K562 (cell line): Measurements from ENCODE around the gene HIPK1. TPM values are rescaled to one million over a fixed set of nuclear protein-coding genes. Genes with fewer than 3 reads are reported as not detected.

ENCODE experiments used
- ATAC-seq: fragments of 200-7000 bp; cut with Tn5 transposase; 3 replicates; pipeline ENCODE4 v1.9.1; 2020; ENCODE audit warnings: moderate library complexity
- BruUV-seq: library from RNA; stranded (reverse); fragments of 400-500 nt; replicated peaks from 2 replicates; lab custom pipeline; 2021; lab: Mats Ljungman, UMichigan
- CTCF ChIA-PET: fragments of 300-600 bp; formaldehyde crosslinking; extraction: SDS; loops from one replicate; lab custom pipeline; 2021; ENCODE audit warnings: low intra/inter-chr PET ratio; lab: Yijun Ruan, JAX
- POLR2A ChIA-PET: fragments of 300-600, 350-650 bp; sonication (Branson Sonifier 250); formaldehyde crosslinking; extraction: SDS; loops from one replicate; lab custom pipeline; 2021; ENCODE audit warnings: antibody characterized with exemption, inconsistent platforms; lab: Yijun Ruan, JAX
- DNase-seq, 4 experiments: peaks; one replicate each; pipeline versions ENCODE4 v3.0.0 to v3.0.0-alpha.2; 2011 to 2018; ENCODE audit warnings: low spot score in 3 of 4, mixed read lengths in 3 of 4; ENCODE audit errors: extremely low read depth in 1 of 4
- FAIRE-seq: peaks from 2 replicates; lab custom pipeline; 2011; peaks lifted over from hg19 to GRCh38; lab: Jason Lieb, UNC
- H2AFZ ChIP-seq: 2 replicates; pipeline ENCODE4 v1.6.0; 2011; ENCODE audit warnings: low read depth, low read length, control low read depth, inconsistent platforms
- H3K27ac ChIP-seq: fragments of 200-600 bp; 3 replicates; pipeline ENCODE4 v1.8.0; 2011; ENCODE audit warnings: low read depth, mild to moderate bottlenecking, control low read depth, inconsistent platforms, low read length, moderate library complexity, mixed read lengths; ENCODE audit errors: extremely low read depth
- H3K27me3 ChIP-seq, 2 experiments: fragments of 300-600 bp in 1 of 2; 2 replicates in 1 of 2; 3 replicates in 1 of 2; pipeline versions ENCODE4 v1.6.0 to v1.8.0; 2011; ENCODE audit warnings: inconsistent platforms in 2 of 2, low read length in 2 of 2, mild to moderate bottlenecking in 1 of 2, mixed read lengths in 1 of 2, moderate library complexity in 1 of 2; ENCODE audit not compliant: control insufficient read depth in 2 of 2, insufficient read depth in 2 of 2
- H3K36me3 ChIP-seq: fragments of 300-600 bp; 3 replicates; pipeline ENCODE4 v1.8.0; 2011; ENCODE audit warnings: mild to moderate bottlenecking, low read length, inconsistent platforms; ENCODE audit not compliant: control insufficient read depth, insufficient read depth
- H3K4me1 ChIP-seq, 2 experiments: fragments of 200-600 bp in 1 of 2; replicated peaks in 1 of 2; 2 replicates in 1 of 2; 3 replicates in 1 of 2; pipeline versions ENCODE4 v1.5.1 to v1.8.0; 2011; ENCODE audit warnings: inconsistent platforms in 2 of 2, low read length in 2 of 2, mild to moderate bottlenecking in 1 of 2, mixed read lengths in 1 of 2, moderate library complexity in 1 of 2; ENCODE audit not compliant: control insufficient read depth in 2 of 2, insufficient read depth in 2 of 2
- H3K4me2 ChIP-seq: 2 replicates; pipeline ENCODE4 v1.6.1; 2011; ENCODE audit warnings: low read length, control low read depth, inconsistent platforms, mixed read lengths; ENCODE audit not compliant: insufficient read depth
- H3K4me3 ChIP-seq: fragments of 200-600 bp; sonication (generic), shearing (Covaris generic); 2 replicates; pipeline ENCODE4 v1.5.1; 2016; ENCODE audit warnings: control low read depth, inconsistent platforms
- H3K79me2 ChIP-seq: fragments of 200-600 bp; 3 replicates; pipeline ENCODE4 v1.8.0; 2011; ENCODE audit warnings: low read length, inconsistent platforms; ENCODE audit not compliant: control insufficient read depth, insufficient read depth
- H3K9ac ChIP-seq, 2 experiments: 2 replicates each; pipeline versions ENCODE4 v1.6.0 to v1.6.1; 2011; ENCODE audit warnings: low read depth in 2 of 2, low read length in 2 of 2, control low read depth in 1 of 2, inconsistent platforms in 1 of 2, mild to moderate bottlenecking in 1 of 2, mixed read lengths in 1 of 2; ENCODE audit not compliant: insufficient read depth in 1 of 2
- H3K9me1 ChIP-seq: one replicate; pipeline ENCODE4 v1.6.0; 2011; ENCODE audit warnings: inconsistent platforms, mild to moderate bottlenecking, low read length, moderate library complexity; ENCODE audit not compliant: control insufficient read depth, insufficient read depth
- H3K9me3 ChIP-seq: replicated peaks from 2 replicates; pipeline ENCODE4 v1.5.1; 2011; ENCODE audit warnings: low read depth, low read length, inconsistent platforms; ENCODE audit not compliant: control insufficient read depth, insufficient read depth
- H4K20me1 ChIP-seq: replicated peaks from 2 replicates; pipeline ENCODE4 v1.6.1; 2011; ENCODE audit warnings: low read length, inconsistent platforms, mixed read lengths; ENCODE audit not compliant: control insufficient read depth, insufficient read depth
- ASH1L ChIP-seq: fragments of 450-650 bp; IDR thresholded peaks from 2 replicates; pipeline ENCODE4 v1.6.1; 2018; ENCODE audit warnings: borderline replicate concordance, mild to moderate bottlenecking, low read depth; ENCODE audit not compliant: partially characterized antibody
- E2F6 ChIP-seq, 2 experiments: IDR thresholded peaks; 2 replicates each; pipeline ENCODE4 v1.6.1; 2011; ENCODE audit warnings: borderline replicate concordance in 1 of 2, control low read depth in 1 of 2, low read depth in 1 of 2, low read length in 1 of 2, mild to moderate bottlenecking in 1 of 2, mixed read lengths in 1 of 2, moderate library complexity in 1 of 2; ENCODE audit not compliant: insufficient read depth in 1 of 2, insufficient read length in 1 of 2, poor library complexity in 1 of 2, severe bottlenecking in 1 of 2; ENCODE audit errors: extremely low read depth in 1 of 2
- MBD2 ChIP-seq: sonication (generic); IDR thresholded peaks from 2 replicates; pipeline ENCODE4 v1.6.1; 2016; ENCODE audit warnings: low read depth, borderline replicate concordance
- MNT ChIP-seq, 2 experiments: fragments of 450-650 bp; conservative IDR thresholded peaks; 2 replicates each; pipeline ENCODE4 v1.6.1; 2017; ENCODE audit warnings: mild to moderate bottlenecking in 2 of 2, moderate library complexity in 2 of 2
- PTTG1 ChIP-seq: fragments of 450-650 bp; IDR thresholded peaks from 2 replicates; pipeline ENCODE4 v1.6.1; 2016; ENCODE audit warnings: low read depth, mild to moderate bottlenecking, missing genetic modification characterization, missing compliant biosample characterization
- RNF219 ChIP-seq: fragments of 250-450 bp; sonication (Bioruptor Pico); IDR thresholded peaks from 2 replicates; pipeline ENCODE4 v1.5.0; 2022; ENCODE audit warnings: mild to moderate bottlenecking
- SIN3A ChIP-seq, 2 experiments: fragments of 150-350 bp in 1 of 2; IDR thresholded peaks; 2 replicates each; pipeline ENCODE4 v1.6.1; 2011 to 2016; ENCODE audit warnings: borderline replicate concordance in 2 of 2, low read depth in 2 of 2, low read length in 2 of 2, mild to moderate bottlenecking in 2 of 2, moderate library complexity in 2 of 2; ENCODE audit not compliant: control insufficient read depth in 1 of 2
- TCF7 ChIP-seq: sonication (generic); IDR thresholded peaks from 2 replicates; pipeline ENCODE4 v1.6.1; 2016; ENCODE audit warnings: antibody characterized with exemption, borderline replicate concordance
- ZEB2 ChIP-seq: fragments of 450-650 bp; IDR thresholded peaks from 2 replicates; pipeline ENCODE4 v1.6.1; 2016
- ZNF696 ChIP-seq: fragments of 250-450 bp; sonication (Bioruptor Pico); conservative IDR thresholded peaks from 2 replicates; pipeline ENCODE4 v1.4.0; 2020; ENCODE audit warnings: mild to moderate bottlenecking, moderate library complexity
- WGBS: fragments of 100-300 bp; shearing (Covaris generic); methylation state at CpG from one replicate; pipeline ENCODE4 v1.1.6; 2016; ENCODE audit warnings: low coverage, mixed read lengths; ENCODE audit not compliant: insufficient coverage; ENCODE audit errors: missing lambda C conversion rate; 5-methylcytosine and 5-hydroxymethylcytosine counted together
- in situ Hi-C: fragments of 300-500 bp; cut with MboI; formaldehyde crosslinking; loops from 4 replicates; pipeline ENCODE4 v1.15.0; 2018; ENCODE audit warnings: inconsistent platforms, mixed read lengths
- intact Hi-C: fragments of 100-400 bp; cut with micrococcal nuclease; formaldehyde crosslinking; loops from 2 replicates; pipeline ENCODE4 v1.14.2; 2022
- polyA plus RNA-seq, 8 experiments: library from polyadenylated mRNA; depleted of rRNA in 4 of 8; stranded (reverse) in 5 of 8; unstranded in 3 of 8; fragments of >200 nt; fragmentation: Nextera tagmentation in 2 of 8; fragmentation: Illumina TruSeq in 1 of 8; extraction: Ambion mirVana in 2 of 8; extraction: Trizol in 1 of 8; gene quantifications; 2 replicates each; pipeline versions ENCODE4 v1.2.1 to v1.2.3, GENCODE V29; 2011 to 2014; ENCODE audit warnings: inconsistent platforms in 1 of 8, missing spikeins in 1 of 8
- total RNA-seq, 7 experiments: library from RNA; depleted of rRNA in 6 of 7; stranded (reverse); fragments of >200 nt in 6 of 7; fragmentation: Illumina TruSeq in 2 of 7; extraction: Trizol in 2 of 7; gene quantifications; 2 replicates each; pipeline versions ENCODE4 v1.2.1 to v1.2.3, GENCODE V29; 2011 to 2021; ENCODE audit warnings: low replicate concordance in 1 of 7

HIPK1 gene
- total and polyA plus RNA-seq, 9 of the 15 experiments (the other 6 are each of a cell fraction or from before 2014, with no cell fraction given): 10.0 to 57.9 (median 29.6) TPM

DNA sequence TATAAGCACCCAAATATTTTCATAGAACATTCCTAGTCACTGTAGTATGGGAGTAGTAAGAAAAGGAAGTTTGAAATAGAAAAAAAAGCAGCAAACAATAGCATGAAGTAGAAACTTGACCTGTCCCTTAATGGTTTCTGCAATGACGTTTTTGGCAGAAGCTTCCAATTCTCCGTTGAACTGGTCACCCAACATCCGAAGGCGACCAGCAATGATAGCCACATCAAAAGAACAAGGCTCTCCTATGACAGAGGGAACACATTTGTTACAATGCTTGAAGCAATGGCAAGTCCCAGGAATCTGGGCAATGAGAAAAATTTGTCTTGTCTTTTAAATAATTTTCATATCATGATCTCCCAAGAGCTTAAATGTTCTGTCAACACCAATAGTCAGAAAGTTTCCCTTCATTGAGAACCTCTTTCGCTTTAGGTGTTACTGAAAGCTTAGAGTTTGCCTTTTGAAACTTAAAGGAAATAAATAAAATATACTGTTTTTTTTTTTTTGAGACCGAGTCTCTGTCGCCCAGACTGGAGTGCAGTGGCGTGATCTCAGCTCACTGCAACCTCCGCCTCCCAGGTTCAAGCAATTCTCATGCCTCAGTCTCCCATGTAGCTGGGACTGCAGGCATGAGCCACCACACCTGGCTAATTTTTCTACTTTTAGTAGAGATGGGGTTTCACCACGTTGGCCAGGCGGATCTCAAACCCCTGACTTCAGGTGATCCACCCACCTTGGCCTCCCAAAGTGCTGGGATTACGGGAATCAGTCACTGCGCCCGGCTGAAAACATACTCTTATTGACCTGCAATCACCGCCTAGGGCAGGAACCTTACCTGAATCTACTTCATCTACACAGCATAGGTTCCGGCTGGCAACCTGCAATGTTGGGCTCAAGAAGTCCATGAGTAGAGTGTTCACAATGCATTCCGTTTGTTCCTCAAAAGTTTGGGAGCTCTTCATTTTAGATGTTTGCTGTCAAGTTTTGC is 42.4 kb upstream of the HIPK1 start:
- intact Hi-C loops: no loop called here
- Histone ChIP-seq H3K9ac (peak overlapping the region in 1 of 2 experiments; percentile 3; a peak in 1 of 4 replicates), H4K20me1 (no peaks in the 10 kb centered on the region), H3K36me3 (no peaks in the 10 kb centered on the region), H3K9me1 (no peaks in the 10 kb centered on the region), H3K79me2 (no peaks in the 10 kb centered on the region), H3K27ac (no peak overlapping the region), H2AFZ (peak overlapping the region; percentile 56), H3K9me3 (no peaks in the 10 kb centered on the region; the same call in 1 of the 2 replicates), H3K4me3 (no peak overlapping the region), H3K4me2 (no peak overlapping the region), H3K4me1 (peaks cover 0 to 9% of the 10 kb centered on the region in 2 experiments; a peak in 3 of 5 replicates), H3K27me3 (no peaks in the 10 kb centered on the region)
- ChIA-PET POLR2A (interaction anchor here (0.6 to 1.5 kb wide), 10 partner anchors 8 to 1116 kb away, joined by 3 to 11 read pairs (median 4); partner anchors contain the start of genes AP4B1 and PHTF1), CTCF (no interaction called here)
- peak; percentile 36; the same call in 2 of the 3 replicates for ATAC-seq
- in situ Hi-C loops: no loop called here
- 65% methylated on average over 17 of the region's 17 CpGs for WGBS
- FAIRE-seq: no peak
- DNase-seq: no peak
- BruUV-seq: no TSS peak
- TF ChIP-seq RNF219 (CRISPR knock-in tag) (no peak), ZEB2 (no peak), MNT (conservative IDR thresholded peaks at IDR 0.05) (no peak), ZNF696 (CRISPR knock-in tag) (no peak), MBD2 (no peak), ASH1L (no peak), E2F6 (IDR thresholded peaks at IDR 0.05; ENCODE audit: borderline replicate concordance in 1 of 2, extremely low read depth in 1 of 2, insufficient read depth in 1 of 2, insufficient read length in 1 of 2, low read depth in 1 of 2, low read length in 1 of 2, poor library complexity in 1 of 2, severe bottlenecking in 1 of 2) (no peak), TCF7 (no peak), SIN3A (IDR thresholded peaks at IDR 0.05; ENCODE audit: borderline replicate concordance in 2 of 2, control insufficient read depth in 1 of 2, low read depth in 2 of 2, low read length in 2 of 2) (no peak), PTTG1 (tag) (no peak)
